ENCODE measurements around the gene TIPRL. TPM values are rescaled to one million over a fixed set of nuclear protein-coding genes. Genes with fewer than 3 reads are reported as not detected.

Gene TIPRL
- total and polyA plus RNA-seq, 2 of the 8 experiments (the other 6 are each of a cell fraction or from before 2014, with no cell fraction given): 8.1 to 27.4 TPM

GRCh38 chr1:168135116-168135920 lies 43.4 kb upstream of the TIPRL start:
- H3K9me3 ChIP-seq (ENCODE audit: insufficient read depth in 2 of 2, low read depth in 1 of 2, low read length in 1 of 2): no peaks in the 10 kb centered on the region; a peak in 1 of 4 replicates
- H3K9ac ChIP-seq (replicated peaks in 1 of 4; ENCODE audit: extremely low read depth in 1 of 4, low read depth in 3 of 4, low read length in 3 of 4): peak overlapping the region in 2 of 4 experiments; percentile 38 to 58; a peak in 2 of 7 replicates
- FAIRE-seq: no peak
- POLR2A ChIA-PET (ENCODE audit: partially characterized antibody): interaction anchor here (0.9 to 1.5 kb wide), 4 partner anchors 10 to 198 kb away, joined by 3 to 5 read pairs (median 4); no protein-coding TSS in a partner anchor
- H3K56ac ChIP-seq (replicated peaks; ENCODE audit: insufficient read length, low read depth, low read length): no peak overlapping the region
- no peak overlapping the region for H2AK5ac ChIP-seq (ENCODE audit: low read depth, low read length)
- H3K18ac ChIP-seq (ENCODE audit: extremely low read depth, low read length): 0 out of 2 replicates have a peak overlapping the region, but pooled peaks have one; percentile 28
- peaks cover 0 to 14% (median 10%) of the 10 kb centered on the region in 4 experiments; a peak in 5 of 7 replicates for H3K27me3 ChIP-seq (replicated peaks in 1 of 4; ENCODE audit: control insufficient read depth in 3 of 4, extremely low read depth in 1 of 4, insufficient read depth in 3 of 4, low read length in 3 of 4)
- H3K23ac ChIP-seq (ENCODE audit: insufficient read length): no peak overlapping the region
- no peak overlapping the region for H2BK5ac ChIP-seq (ENCODE audit: low read depth, low read length)
- peaks cover 3 to 10% (median 6%) of the 10 kb centered on the region in 4 experiments; a peak in 5 of 7 replicates for H3K4me1 ChIP-seq (replicated peaks in 1 of 4; ENCODE audit: control insufficient read depth in 3 of 4, insufficient read depth in 4 of 4, low read length in 3 of 4)
- no peak overlapping the region for H3K4ac ChIP-seq (replicated peaks; ENCODE audit: insufficient read length, low read depth, low read length)
- CTCF ChIA-PET (ENCODE audit: partially characterized antibody): interaction anchor here (0.6 to 3.2 kb wide), 7 partner anchors 10 to 53 kb away, joined by 3 to 14 read pairs (median 3); no protein-coding TSS in a partner anchor
- H3K36me3 ChIP-seq (ENCODE audit: control insufficient read depth in 2 of 4, insufficient read depth in 4 of 4, low read length in 3 of 4): no peaks in the 10 kb centered on the region
- DNase-seq (ENCODE audit: low read depth in 1 of 2, low spot score in 2 of 2): peak in 1 of 2 experiments; percentile 57
- 0 out of 2 replicates have a peak overlapping the region, but pooled peaks have one; percentile 65 for H2BK15ac ChIP-seq (ENCODE audit: low read length)
- peak overlapping the region; percentile 70 for H2AFZ ChIP-seq (ENCODE audit: low read length)
- peaks cover 0 to 8% of the 10 kb centered on the region in 2 experiments for H4K20me1 ChIP-seq (replicated peaks in 1 of 2; ENCODE audit: control insufficient read depth in 1 of 2, insufficient read depth in 2 of 2, low read length in 2 of 2)
- no peak overlapping the region for H2BK120ac ChIP-seq (replicated peaks; ENCODE audit: low read depth, low read length)
- peaks cover 0 to 4% of the 10 kb centered on the region in 2 experiments; a peak in 1 of 4 replicates for H3K79me2 ChIP-seq (ENCODE audit: control insufficient read depth in 1 of 2, insufficient read depth in 2 of 2, low read length in 2 of 2)
- H2BK20ac ChIP-seq (ENCODE audit: low read length): no peak overlapping the region
- H2BK12ac ChIP-seq (ENCODE audit: low read depth, low read length): no peak overlapping the region
- peak overlapping the region; percentile 93 to 97 for H3K4me2 ChIP-seq (ENCODE audit: insufficient read depth in 1 of 2, low read depth in 2 of 2, low read length in 2 of 2)
- H3K4me3 ChIP-seq (ENCODE audit: extremely low read depth in 1 of 4, insufficient read depth in 2 of 4, low read depth in 3 of 4, low read length in 4 of 4): peak overlapping the region; percentile 61 to 73 (median 70)
- no peak overlapping the region for H4K8ac ChIP-seq (ENCODE audit: extremely low read depth, insufficient read depth, low read length)
- H4K5ac ChIP-seq (ENCODE audit: insufficient read length, low read depth, low read length): no peak overlapping the region
- no peaks in the 10 kb centered on the region for H3K79me1 ChIP-seq (ENCODE audit: low read depth, low read length)
- H3K14ac ChIP-seq (ENCODE audit: insufficient read length): no peak overlapping the region
- no peak overlapping the region for H3K27ac ChIP-seq (ENCODE audit: low read depth, low read length)
- no peak overlapping the region for H4K91ac ChIP-seq (replicated peaks; ENCODE audit: insufficient read length, low read length)
- peaks cover 15% of the 10 kb centered on the region for H3K23me2 ChIP-seq (ENCODE audit: low read depth, low read length)
- 38% methylated on average over 12 of the region's 12 CpGs; no CpG with 5 or more reads in 1 of the 2 experiments for WGBS, 2 experiments (ENCODE audit: extremely low coverage in 1 of 2, insufficient coverage in 1 of 2, insufficient read length in 1 of 2, insufficient replicate concordance in 2 of 2, low coverage in 1 of 2, low lambda C conversion rate in 2 of 2, missing lambda C conversion rate in 1 of 2)
- TF ChIP-seq BRCA1 (IDR thresholded peaks at IDR 0.05; ENCODE audit: low read depth, low read length): no peak
- TF ChIP-seq E2F6 (IDR thresholded peaks at IDR 0.05): peak; percentile 84
- no peak for TF ChIP-seq GABPA (IDR thresholded peaks at IDR 0.05; ENCODE audit: borderline replicate concordance, insufficient read depth, low read length)
- no peak for TF ChIP-seq CHD2 (IDR thresholded peaks at IDR 0.05; ENCODE audit: low read length)
- TF ChIP-seq TAF7 (optimal IDR thresholded peaks at IDR 0.05; ENCODE audit: borderline replicate concordance, low read depth, low read length): no peak
- TF ChIP-seq TEAD4 (IDR thresholded peaks at IDR 0.05; ENCODE audit: low read depth, low read length): no peak
- no peak for TF ChIP-seq SP1 (IDR thresholded peaks at IDR 0.05; ENCODE audit: low read depth, low read length)
- no peak for TF ChIP-seq SP2 (IDR thresholded peaks at IDR 0.05; ENCODE audit: low read length)
- TF ChIP-seq PHF8 (conservative IDR thresholded peaks at IDR 0.05; ENCODE audit: low read depth, low read length): no peak
- no peak for TF ChIP-seq USF2 (IDR thresholded peaks at IDR 0.05; ENCODE audit: low read length)
